Progenitor cell of endocrine pancreas (in vitro differentiated cells): ENCODE measurements around the gene KIAA1755. TPM values are rescaled to one million over a fixed set of nuclear protein-coding genes. Genes with fewer than 3 reads are reported as not detected.

Source experiments
- DNase-seq: peaks from one replicate; pipeline ENCODE4 v3.0.0; 2021; ENCODE audit warnings: low spot score; ENCODE audit not compliant: unreplicated experiment
- H3K27ac Mint-ChIP-seq: 2 replicates; pipeline ENCODE4 v1.8.0; 2021; ENCODE audit warnings: mild to moderate bottlenecking, moderate library complexity, mixed read lengths
- H3K27me3 Mint-ChIP-seq: 2 replicates; pipeline ENCODE4 v1.8.0; 2021; ENCODE audit warnings: mixed read lengths
- H3K36me3 Mint-ChIP-seq: 2 replicates; pipeline ENCODE4 v1.8.0; 2022; ENCODE audit warnings: mixed read lengths; ENCODE audit not compliant: insufficient read depth
- H3K4me1 Mint-ChIP-seq: 2 replicates; pipeline ENCODE4 v1.8.0; 2021; ENCODE audit warnings: low read depth, mixed read lengths
- H3K4me3 Mint-ChIP-seq: 2 replicates; pipeline ENCODE4 v1.8.0; 2021; ENCODE audit warnings: low read depth, mild to moderate bottlenecking, moderate library complexity, mixed read lengths
- H3K9me3 Mint-ChIP-seq: 2 replicates; pipeline ENCODE4 v1.8.0; 2021; ENCODE audit warnings: low read depth, mixed read lengths
- total RNA-seq: library from RNA; stranded (reverse); gene quantifications from 2 replicates; pipeline ENCODE4 v1.2.1, GENCODE V29; 2021
- TF ChIP-seq, protein P1 (sequence below): fragments of 200-600 bp; sonication (generic); IDR thresholded peaks from one replicate; pipeline ENCODE4 v1.5.0; 2021; ENCODE audit warnings: antibody characterized with exemption, mild to moderate bottlenecking; ENCODE audit not compliant: unreplicated experiment

The KIAA1755 gene
- total RNA-seq, 1 donor from 2014 or later = 0.29 TPM

DNA sequence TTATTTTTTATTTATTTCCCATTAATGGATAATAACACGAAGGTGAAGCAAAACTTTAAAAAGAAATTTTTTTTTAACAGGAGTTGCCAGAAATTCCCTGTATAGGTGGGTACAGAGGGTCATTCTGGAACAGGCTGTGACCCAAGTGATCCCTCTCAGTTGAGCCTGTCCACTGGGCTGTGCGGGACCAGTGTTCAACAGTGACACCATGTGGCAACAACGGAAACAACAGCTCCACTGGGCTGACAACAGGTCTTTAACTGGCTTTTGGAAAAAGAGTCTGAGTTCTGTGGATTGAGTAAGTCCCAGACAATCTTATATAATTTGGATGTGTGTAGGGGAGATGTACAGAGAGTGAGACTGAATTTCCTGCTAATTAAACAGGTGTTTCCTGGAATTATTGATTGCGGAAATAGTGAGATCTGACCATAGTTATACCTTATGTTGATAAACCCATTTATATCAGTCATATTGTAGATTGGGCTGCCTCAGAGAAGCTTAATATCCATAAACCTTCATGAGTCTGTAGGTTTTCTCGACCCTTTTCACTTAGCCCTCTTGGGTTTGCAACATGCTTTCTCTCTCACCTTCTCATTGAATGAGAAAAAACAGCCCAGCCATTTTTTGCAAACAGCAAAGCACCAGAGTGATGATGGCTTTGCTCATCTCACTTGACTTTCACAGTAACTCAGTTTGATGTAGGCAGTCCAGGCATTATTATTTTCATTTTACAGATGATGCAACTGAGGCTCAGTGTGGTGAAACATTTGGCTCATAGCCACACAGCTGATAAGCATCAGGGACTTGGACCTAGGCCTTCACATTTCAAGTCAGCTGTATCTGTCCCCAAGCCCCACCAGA lies 17.5 kb downstream of the KIAA1755 start:
- no peak overlapping the region for H3K27ac Mint-ChIP-seq
- no peaks in the 10 kb centered on the region for H3K36me3 Mint-ChIP-seq
- H3K4me1 Mint-ChIP-seq = peaks cover 2% of the 10 kb centered on the region
- no peak overlapping the region for H3K4me3 Mint-ChIP-seq
- TF ChIP-seq, protein P1, sequence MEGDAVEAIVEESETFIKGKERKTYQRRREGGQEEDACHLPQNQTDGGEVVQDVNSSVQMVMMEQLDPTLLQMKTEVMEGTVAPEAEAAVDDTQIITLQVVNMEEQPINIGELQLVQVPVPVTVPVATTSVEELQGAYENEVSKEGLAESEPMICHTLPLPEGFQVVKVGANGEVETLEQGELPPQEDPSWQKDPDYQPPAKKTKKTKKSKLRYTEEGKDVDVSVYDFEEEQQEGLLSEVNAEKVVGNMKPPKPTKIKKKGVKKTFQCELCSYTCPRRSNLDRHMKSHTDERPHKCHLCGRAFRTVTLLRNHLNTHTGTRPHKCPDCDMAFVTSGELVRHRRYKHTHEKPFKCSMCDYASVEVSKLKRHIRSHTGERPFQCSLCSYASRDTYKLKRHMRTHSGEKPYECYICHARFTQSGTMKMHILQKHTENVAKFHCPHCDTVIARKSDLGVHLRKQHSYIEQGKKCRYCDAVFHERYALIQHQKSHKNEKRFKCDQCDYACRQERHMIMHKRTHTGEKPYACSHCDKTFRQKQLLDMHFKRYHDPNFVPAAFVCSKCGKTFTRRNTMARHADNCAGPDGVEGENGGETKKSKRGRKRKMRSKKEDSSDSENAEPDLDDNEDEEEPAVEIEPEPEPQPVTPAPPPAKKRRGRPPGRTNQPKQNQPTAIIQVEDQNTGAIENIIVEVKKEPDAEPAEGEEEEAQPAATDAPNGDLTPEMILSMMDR = peak; percentile 51
- H3K27me3 Mint-ChIP-seq = peaks cover 6% of the 10 kb centered on the region
- H3K9me3 Mint-ChIP-seq = peaks cover 12% of the 10 kb centered on the region
- no peak for DNase-seq

DNA sequence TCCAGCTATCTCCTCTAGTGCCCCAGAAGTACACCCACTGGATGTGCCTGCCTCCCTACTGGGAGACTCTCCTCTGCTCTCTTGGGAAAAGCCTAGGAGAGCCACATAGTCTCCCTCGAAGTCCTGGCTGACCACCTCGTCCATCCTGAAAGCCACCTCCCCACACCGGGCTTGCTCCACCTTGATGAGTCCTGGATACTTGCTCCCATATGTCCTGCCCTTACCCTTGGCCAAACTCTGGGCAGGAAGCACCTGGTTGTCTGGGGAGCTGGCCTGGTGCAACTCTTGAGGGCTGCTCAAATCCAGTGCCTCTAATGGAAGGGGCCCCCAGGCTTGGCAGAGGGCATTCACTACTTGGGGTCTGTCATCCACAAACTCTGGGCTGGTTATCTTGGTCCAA lies 19.3 kb downstream of the KIAA1755 start:
- TF ChIP-seq, protein P1 = no peak
- no peak overlapping the region for H3K27ac Mint-ChIP-seq
- peaks cover 12% of the 10 kb centered on the region for H3K9me3 Mint-ChIP-seq
- H3K4me3 Mint-ChIP-seq = no peak overlapping the region
- H3K36me3 Mint-ChIP-seq = no peaks in the 10 kb centered on the region
- H3K4me1 Mint-ChIP-seq = peaks cover 2% of the 10 kb centered on the region
- DNase-seq = no peak
- H3K27me3 Mint-ChIP-seq = peaks cover 6% of the 10 kb centered on the region

DNA sequence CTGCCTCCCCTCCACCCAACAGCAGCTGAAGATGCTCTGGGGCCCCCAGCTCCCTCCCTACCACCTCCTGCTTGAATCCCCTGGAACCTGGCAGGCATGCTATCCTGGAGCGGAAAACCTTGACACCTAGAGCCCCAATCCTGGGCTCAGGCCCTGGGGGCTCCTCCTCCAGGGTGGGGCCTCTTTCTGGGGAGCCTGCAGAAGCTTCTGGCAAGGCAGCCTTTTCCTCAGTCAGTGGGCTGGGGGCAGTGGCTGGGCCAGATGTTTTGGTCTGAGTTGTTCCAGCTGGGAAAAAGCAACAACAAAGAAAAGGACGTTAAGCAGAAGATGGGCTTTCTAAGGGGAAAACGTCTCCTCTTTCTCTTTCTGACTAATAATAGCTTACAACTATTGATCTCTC lies 21.1 kb downstream of the KIAA1755 start:
- Mint-ChIP-seq H3K27ac (peak overlapping the region; percentile 18), H3K36me3 (no peaks in the 10 kb centered on the region), H3K4me3 (no peak overlapping the region), H3K9me3 (peaks cover 12% of the 10 kb centered on the region), H3K4me1 (peaks cover 2% of the 10 kb centered on the region), H3K27me3 (peaks cover 6% of the 10 kb centered on the region)
- TF ChIP-seq, protein P1 = no peak
- no peak for DNase-seq

DNA sequence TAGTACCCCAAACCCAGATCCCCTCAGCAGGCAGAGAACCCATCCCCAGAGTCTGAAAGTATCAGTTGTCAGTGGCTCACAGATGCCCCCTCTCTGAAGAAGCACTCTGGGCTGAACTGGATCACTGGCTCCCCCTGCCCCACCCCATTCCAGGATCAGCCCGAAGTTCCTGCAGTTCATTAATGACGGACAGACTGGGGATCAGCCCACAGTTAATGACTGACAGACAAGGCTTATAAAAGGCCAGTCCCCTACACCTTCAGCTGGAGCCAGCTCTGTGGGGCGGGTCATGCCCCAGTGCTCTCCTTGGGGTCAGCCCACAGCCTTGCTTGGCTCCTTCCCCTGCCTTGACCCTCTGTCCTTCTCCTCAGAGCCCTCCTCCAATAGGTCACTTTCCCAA lies 21.7 kb downstream of the KIAA1755 start:
- H3K4me3 Mint-ChIP-seq = no peak overlapping the region
- no peaks in the 10 kb centered on the region for H3K36me3 Mint-ChIP-seq
- H3K9me3 Mint-ChIP-seq = peaks cover 12% of the 10 kb centered on the region
- H3K27ac Mint-ChIP-seq = no peak overlapping the region
- DNase-seq = no peak
- peaks cover 6% of the 10 kb centered on the region for H3K27me3 Mint-ChIP-seq
- TF ChIP-seq, protein P1 = no peak
- peaks cover 2% of the 10 kb centered on the region for H3K4me1 Mint-ChIP-seq

DNA sequence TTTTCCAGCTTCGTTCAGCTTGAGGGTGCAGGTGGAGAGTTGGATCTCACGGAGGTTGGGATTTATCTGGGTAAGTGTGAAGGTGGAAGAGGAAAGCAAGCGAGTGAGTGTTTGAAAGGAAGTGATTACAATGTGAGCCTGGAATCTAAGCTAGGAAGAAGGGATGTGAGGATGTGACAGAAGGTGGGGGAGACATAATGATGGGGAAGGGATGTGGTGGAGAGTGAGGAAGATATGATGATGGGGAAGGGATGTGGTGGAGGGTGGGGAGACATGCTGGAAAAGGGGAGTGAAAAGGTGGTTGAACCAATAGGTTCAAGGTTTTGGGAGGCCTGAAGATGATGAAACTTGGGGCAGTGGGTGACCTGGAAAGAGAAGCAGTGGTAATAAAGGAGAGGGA lies 23.2 kb downstream of the KIAA1755 start:
- no peak overlapping the region for H3K27ac Mint-ChIP-seq
- TF ChIP-seq, protein P1 = no peak
- H3K36me3 Mint-ChIP-seq = no peaks in the 10 kb centered on the region
- H3K9me3 Mint-ChIP-seq = peaks cover 4% of the 10 kb centered on the region
- H3K27me3 Mint-ChIP-seq = peaks cover 6% of the 10 kb centered on the region
- peaks cover 2% of the 10 kb centered on the region for H3K4me1 Mint-ChIP-seq
- H3K4me3 Mint-ChIP-seq = no peak overlapping the region
- DNase-seq = no peak
